GM23338 (cell line): ENCODE results near the gene RCOR1. TPM values are rescaled to one million over a fixed set of nuclear protein-coding genes. Genes with fewer than 3 reads are reported as not detected.
A peak's percentile ranks its signal among the peaks of the same experiment; 100 is the strongest.

Experiments used
- ATAC-seq: fragments of 200-7000 bp; cut with Tn5 transposase; 3 replicates; pipeline ENCODE4 v1.9.1; 2020
- DNase-seq: peaks from one replicate; pipeline ENCODE4 v3.0.0-alpha.2; 2015; ENCODE audit warnings: low spot score
- H2AFZ ChIP-seq: fragments of 200-600 bp; sonication (generic); 2 replicates; pipeline ENCODE4 v1.8.0; 2016; ENCODE audit warnings: antibody characterized with exemption, mild to moderate bottlenecking, moderate library complexity
- H3F3A ChIP-seq: fragments of 200-600 bp; sonication (generic); replicated peaks from 2 replicates; pipeline ENCODE4 v1.8.0; 2017; ENCODE audit warnings: antibody characterized with exemption, mixed run types, low read depth
- H3K27ac ChIP-seq: fragments of 200-600 bp; sonication (generic); 2 replicates; pipeline ENCODE4 v1.6.1; 2016; ENCODE audit warnings: low read depth
- H3K27me3 ChIP-seq: fragments of 200-600 bp; sonication (generic); 2 replicates; pipeline ENCODE4 v1.8.0; 2016; ENCODE audit warnings: mild to moderate bottlenecking, mixed run types, moderate library complexity; ENCODE audit not compliant: insufficient read depth
- H3K36me3 ChIP-seq: fragments of 200-600 bp; sonication (generic); 2 replicates; pipeline ENCODE4 v1.8.0; 2016; ENCODE audit warnings: mild to moderate bottlenecking; ENCODE audit not compliant: insufficient read depth
- H3K4me1 ChIP-seq: fragments of 200-600 bp; sonication (generic); 2 replicates; pipeline ENCODE4 v1.8.0; 2016; ENCODE audit warnings: mild to moderate bottlenecking, moderate library complexity; ENCODE audit not compliant: insufficient read depth
- H3K4me2 ChIP-seq: fragments of 200-600 bp; sonication (generic); 2 replicates; pipeline ENCODE4 v1.7.1; 2017; ENCODE audit warnings: mixed run types
- H3K4me3 ChIP-seq: fragments of 200-600 bp; sonication (generic); 2 replicates; pipeline ENCODE4 v1.6.1; 2016; ENCODE audit warnings: mixed run types
- H3K79me2 ChIP-seq: fragments of 200-600 bp; sonication (generic); replicated peaks from 2 replicates; pipeline ENCODE4 v1.8.0; 2017; ENCODE audit warnings: mild to moderate bottlenecking; ENCODE audit not compliant: insufficient read depth
- H3K9me2 ChIP-seq: fragments of 200-600 bp; sonication (generic); 2 replicates; pipeline ENCODE4 v1.8.0; 2017; ENCODE audit not compliant: insufficient read depth
- H4K20me1 ChIP-seq: fragments of 200-600 bp; sonication (generic); replicated peaks from 2 replicates; pipeline ENCODE4 v1.8.0; 2017; ENCODE audit warnings: mild to moderate bottlenecking; ENCODE audit not compliant: insufficient read depth
- H3K27ac Mint-ChIP-seq: 2 replicates; pipeline ENCODE4 v1.8.0; 2020; ENCODE audit warnings: inconsistent platforms, mild to moderate bottlenecking, moderate library complexity, mixed read lengths
- H3K27me3 Mint-ChIP-seq: 3 replicates; pipeline ENCODE4 v1.8.0; 2022; ENCODE audit warnings: low read depth, mild to moderate bottlenecking, moderate library complexity, mixed read lengths, inconsistent platforms; ENCODE audit not compliant: insufficient read depth, poor library complexity
- H3K36me3 Mint-ChIP-seq: 3 replicates; pipeline ENCODE4 v1.8.0; 2021; ENCODE audit warnings: low read depth, mild to moderate bottlenecking, inconsistent platforms, moderate library complexity, mixed read lengths
- H3K4me1 Mint-ChIP-seq: 3 replicates; pipeline ENCODE4 v1.8.0; 2020; ENCODE audit warnings: mild to moderate bottlenecking, inconsistent platforms, mixed read lengths
- H3K4me3 Mint-ChIP-seq: 3 replicates; pipeline ENCODE4 v1.8.0; 2021; ENCODE audit warnings: moderate library complexity, mild to moderate bottlenecking, inconsistent platforms, mixed read lengths
- H3K9me3 Mint-ChIP-seq: 3 replicates; pipeline ENCODE4 v1.8.0; 2020; ENCODE audit warnings: moderate library complexity, mild to moderate bottlenecking, inconsistent platforms, mixed read lengths
- ETS1 ChIP-seq: IDR thresholded peaks from 2 replicates; pipeline ENCODE4 v1.6.1; 2016; ENCODE audit warnings: antibody characterized with exemption
- EZH2 ChIP-seq: fragments of 200-600 bp; sonication (generic); IDR thresholded peaks from one replicate; pipeline ENCODE4 v1.8.0; 2017; ENCODE audit warnings: antibody characterized with exemption, mild to moderate bottlenecking, low read depth; ENCODE audit not compliant: unreplicated experiment
- EZH2phosphoT487 ChIP-seq: fragments of 200-600 bp; sonication (generic); IDR thresholded peaks from one replicate; pipeline ENCODE4 v1.8.1; 2018; ENCODE audit warnings: antibody characterized with exemption; ENCODE audit not compliant: unreplicated experiment
- JUNB ChIP-seq: IDR thresholded peaks from one replicate; pipeline ENCODE4 v1.6.1; 2016; ENCODE audit warnings: antibody characterized with exemption; ENCODE audit not compliant: unreplicated experiment
- NANOG ChIP-seq: IDR thresholded peaks from 2 replicates; pipeline ENCODE4 v1.6.1; 2016; ENCODE audit warnings: antibody characterized with exemption, borderline replicate concordance
- POLR2AphosphoS5 ChIP-seq: IDR thresholded peaks from 2 replicates; pipeline ENCODE4 v1.6.1; 2016; ENCODE audit warnings: antibody characterized with exemption, low read depth
- REST ChIP-seq: IDR thresholded peaks from one replicate; pipeline ENCODE4 v1.6.1; 2018; ENCODE audit warnings: antibody characterized with exemption; ENCODE audit not compliant: unreplicated experiment
- polyA plus RNA-seq: library from polyadenylated mRNA; unstranded; fragments of >200 nt; fragmentation: Nextera tagmentation; extraction: Ambion mirVana; gene quantifications from 2 replicates; pipeline ENCODE4 v1.2.1, GENCODE V29; 2016
- total RNA-seq: library from RNA; depleted of rRNA; stranded (reverse); fragments of >200 nt; shearing (Covaris generic); gene quantifications from 2 replicates; pipeline ENCODE4 v1.2.3, GENCODE V29; 2014
- TF ChIP-seq, protein P1 (sequence below), 2 experiments: fragments of 200-600 bp in 1 of 2; sonication (generic) in 1 of 2; conservative IDR thresholded peaks; 2 replicates each; pipeline versions ENCODE4 v1.5.1 to v1.6.1; 2016 to 2017; ENCODE audit warnings: antibody characterized with exemption in 2 of 2, low read depth in 2 of 2, mild to moderate bottlenecking in 2 of 2, moderate library complexity in 1 of 2

The RCOR1 gene
- total and polyA plus RNA-seq, 2 experiments from 2014 or later, result 7.6 to 26.1 TPM

DNA sequence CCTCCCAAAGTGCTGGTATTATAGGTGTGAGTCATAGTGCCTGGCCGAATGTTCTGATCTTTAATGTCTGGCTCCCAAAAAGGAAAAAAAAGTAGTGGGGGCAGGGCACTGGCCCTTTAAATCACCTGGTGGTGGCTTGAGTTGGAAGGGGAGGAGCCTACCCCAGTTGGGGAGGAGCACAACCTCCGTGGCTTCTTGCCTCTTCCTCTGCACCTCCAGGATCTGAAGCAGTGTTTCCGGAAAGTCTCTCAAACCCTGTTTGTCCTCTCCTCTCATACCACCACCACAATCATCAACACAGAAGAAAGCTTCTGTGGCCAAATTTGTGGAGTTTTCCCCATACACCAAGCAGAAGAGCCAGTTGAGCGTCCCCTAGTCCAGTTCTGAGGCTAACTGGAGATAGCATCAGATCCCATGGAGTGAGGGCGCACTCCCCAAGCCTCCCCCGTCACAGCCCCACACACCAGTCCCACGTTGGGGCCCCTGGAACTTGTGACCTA lies 24.3 kb upstream of the RCOR1 start:
- peak overlapping the region; percentile 40 for H2AFZ ChIP-seq
- peak overlapping the region; percentile 48; the same call in 1 of the 3 replicates for H3K4me3 Mint-ChIP-seq
- ATAC-seq (peak; percentile 94), DNase-seq (peak; percentile 83)
- peaks cover 3% of the 10 kb centered on the region; the same call in 1 of the 3 replicates for H3K36me3 Mint-ChIP-seq
- H3K27ac ChIP-seq, result peak overlapping the region; percentile 77; the same call in 1 of the 2 replicates
- H3K4me2 ChIP-seq, result peak overlapping the region; percentile 65
- H3K27me3 Mint-ChIP-seq, result peaks cover 8% of the 10 kb centered on the region
- H4K20me1 ChIP-seq, result no peaks in the 10 kb centered on the region
- peaks cover 4% of the 10 kb centered on the region; the same call in 1 of the 2 replicates for H3K36me3 ChIP-seq
- H3K9me2 ChIP-seq, result no peaks in the 10 kb centered on the region
- H3K4me1 ChIP-seq, result peaks cover 10% of the 10 kb centered on the region
- no peak overlapping the region; the same call in 1 of the 2 replicates for H3K27ac Mint-ChIP-seq
- TF ChIP-seq POLR2AphosphoS5 (peak; percentile 64), EZH2phosphoT487 (no peak), NANOG (no peak), ETS1 (no peak)
- TF ChIP-seq, protein P1, sequence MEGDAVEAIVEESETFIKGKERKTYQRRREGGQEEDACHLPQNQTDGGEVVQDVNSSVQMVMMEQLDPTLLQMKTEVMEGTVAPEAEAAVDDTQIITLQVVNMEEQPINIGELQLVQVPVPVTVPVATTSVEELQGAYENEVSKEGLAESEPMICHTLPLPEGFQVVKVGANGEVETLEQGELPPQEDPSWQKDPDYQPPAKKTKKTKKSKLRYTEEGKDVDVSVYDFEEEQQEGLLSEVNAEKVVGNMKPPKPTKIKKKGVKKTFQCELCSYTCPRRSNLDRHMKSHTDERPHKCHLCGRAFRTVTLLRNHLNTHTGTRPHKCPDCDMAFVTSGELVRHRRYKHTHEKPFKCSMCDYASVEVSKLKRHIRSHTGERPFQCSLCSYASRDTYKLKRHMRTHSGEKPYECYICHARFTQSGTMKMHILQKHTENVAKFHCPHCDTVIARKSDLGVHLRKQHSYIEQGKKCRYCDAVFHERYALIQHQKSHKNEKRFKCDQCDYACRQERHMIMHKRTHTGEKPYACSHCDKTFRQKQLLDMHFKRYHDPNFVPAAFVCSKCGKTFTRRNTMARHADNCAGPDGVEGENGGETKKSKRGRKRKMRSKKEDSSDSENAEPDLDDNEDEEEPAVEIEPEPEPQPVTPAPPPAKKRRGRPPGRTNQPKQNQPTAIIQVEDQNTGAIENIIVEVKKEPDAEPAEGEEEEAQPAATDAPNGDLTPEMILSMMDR (conservative IDR thresholded peaks at IDR 0.05; ENCODE audit: low read depth in 2 of 2), result no peak
- H3K79me2 ChIP-seq, result no peaks in the 10 kb centered on the region
- H3K9me3 Mint-ChIP-seq, result peaks cover 13% of the 10 kb centered on the region; the same call in 2 of the 3 replicates
- H3K4me3 ChIP-seq, result peak overlapping the region; percentile 15; the same call in 1 of the 2 replicates
- no peaks in the 10 kb centered on the region for H3F3A ChIP-seq
- H3K27me3 ChIP-seq, result no peaks in the 10 kb centered on the region
- peaks cover 16% of the 10 kb centered on the region for H3K4me1 Mint-ChIP-seq

- H3K79me2 ChIP-seq, result no peaks in the 10 kb centered on the region
- no peak overlapping the region for H3K27ac ChIP-seq
- H3K4me3 ChIP-seq, result no peak overlapping the region
- DNase-seq, result peak; percentile 74
- Mint-ChIP-seq H3K9me3 (no peaks in the 10 kb centered on the region), H3K27me3 (peaks cover 8% of the 10 kb centered on the region), H3K4me1 (peaks cover 28% of the 10 kb centered on the region), H3K27ac (0 out of 2 replicates have a peak overlapping the region, but pooled peaks have one; percentile 14), H3K4me3 (no peak overlapping the region), H3K36me3 (no peaks in the 10 kb centered on the region)
- H2AFZ ChIP-seq, result no peak overlapping the region
- ATAC-seq, result peak; percentile 59
- no peaks in the 10 kb centered on the region for H3K36me3 ChIP-seq
- 0 out of 2 replicates have a peak, but pooled peaks cover 5% of the 10 kb centered on the region for H3F3A ChIP-seq
- H3K4me2 ChIP-seq, result no peak overlapping the region
- peaks cover 25% of the 10 kb centered on the region for H3K4me1 ChIP-seq
- H3K27me3 ChIP-seq, result no peaks in the 10 kb centered on the region
- no peaks in the 10 kb centered on the region for H4K20me1 ChIP-seq
- no peaks in the 10 kb centered on the region; the same call in 1 of the 2 replicates for H3K9me2 ChIP-seq
- TF ChIP-seq, protein P1 (conservative IDR thresholded peaks at IDR 0.05; ENCODE audit: low read depth in 2 of 2), result no peak
- no peak for TF ChIP-seq EZH2
- TF ChIP-seq JUNB, result no peak
- no peak for TF ChIP-seq NANOG
- TF ChIP-seq ETS1, result no peak
- TF ChIP-seq REST, result no peak
These were observed 22.0 kb upstream of the RCOR1 start for GRCh38 chr14:102570334-102570995.
